OCI-LY7 (cell line): ENCODE measurements around the gene FRG1.
"Not testable (repeated sequence)": the region's sequence is repeated elsewhere in the genome, so short reads cannot be mapped to it uniquely, and the experiment has no call there.

Experiments used
- CTCF ChIP-seq: fragments of 200-600 bp; sonication (generic); conservative IDR thresholded peaks from 2 replicates; pipeline ENCODE4 v1.5.1; 2014; ENCODE audit warnings: mild to moderate bottlenecking, antibody characterized with exemption, low read length, moderate library complexity, mixed read lengths
- EZH2phosphoT487 ChIP-seq: fragments of 200-600 bp; sonication (generic); IDR thresholded peaks from 2 replicates; pipeline ENCODE4 v1.6.1; 2018; ENCODE audit warnings: low read depth, borderline replicate concordance, mild to moderate bottlenecking, mixed run types, antibody characterized with exemption, low read length, moderate library complexity, mixed read lengths

- not testable (repeated sequence) for TF ChIP-seq CTCF, EZH2phosphoT487
Measured at GRCh38 chr4:189984661-189985060, 44.0 kb downstream of the FRG1 start.
